ENCODE measurements around the gene SLC13A4.

GRCh38 chr7:135713836-135714470, 14.0 kb downstream of the SLC13A4 start:
- no peak for TF ChIP-seq ZNF114 (tag by site-specific recombination; IDR thresholded peaks at IDR 0.05)
- no peak for TF ChIP-seq CTCF (tag by site-specific recombination; IDR thresholded peaks at IDR 0.05)
- no peak for TF ChIP-seq ZNF776 (tag by site-specific recombination; IDR thresholded peaks at IDR 0.05; ENCODE audit: borderline replicate concordance)
- no peak for TF ChIP-seq ZNF174 (tag by site-specific recombination; IDR thresholded peaks at IDR 0.05)
- no peak for TF ChIP-seq ZNF423 (tag by site-specific recombination; IDR thresholded peaks at IDR 0.05)
- no peak for TF ChIP-seq ZNF645 (tag by site-specific recombination; IDR thresholded peaks at IDR 0.05)
- TF ChIP-seq ZNF768 (tag by site-specific recombination; IDR thresholded peaks at IDR 0.05), result no peak
- no peak for TF ChIP-seq KLF8 (tag by site-specific recombination; IDR thresholded peaks at IDR 0.05)
- no peak for TF ChIP-seq PBX3 (CRISPR knock-in tag; IDR thresholded peaks at IDR 0.05)
- TF ChIP-seq ZNF830 (tag by site-specific recombination; IDR thresholded peaks at IDR 0.05; ENCODE audit: low read depth), result no peak
